Smooth muscle cell (in vitro differentiated cells): ENCODE measurements around the gene CENPVL1. TPM values are rescaled to one million over a fixed set of nuclear protein-coding genes. Genes with fewer than 3 reads are reported as not detected.

ENCODE experiments used
- DNase-seq: peaks from one replicate; lab custom pipeline; 2025; ENCODE audit not compliant: unreplicated experiment; lab: John Stamatoyannopoulos, UW
- H2AFZ ChIP-seq: fragments of 200-600 bp; sonication (generic); 2 replicates; pipeline ENCODE4 v1.6.0; 2016; ENCODE audit warnings: antibody characterized with exemption, low read depth, mild to moderate bottlenecking
- H3F3A ChIP-seq: fragments of 200-600 bp; sonication (generic); 2 replicates; pipeline ENCODE4 v1.6.0; 2017; ENCODE audit warnings: antibody characterized with exemption, low read depth
- H3K27ac ChIP-seq: fragments of 200-600 bp; sonication (generic); 2 replicates; pipeline ENCODE4 v1.5.1; 2016; ENCODE audit warnings: low read depth, mild to moderate bottlenecking
- H3K27me3 ChIP-seq: fragments of 200-600 bp; sonication (generic); 2 replicates; pipeline ENCODE4 v1.6.1; 2016; ENCODE audit warnings: low read depth, mild to moderate bottlenecking
- H3K36me3 ChIP-seq: fragments of 200-600 bp; sonication (generic); 2 replicates; pipeline ENCODE4 v1.5.1; 2016; ENCODE audit warnings: low read depth
- H3K4me1 ChIP-seq: fragments of 200-600 bp; sonication (generic); 2 replicates; pipeline ENCODE4 v1.5.1; 2016; ENCODE audit warnings: low read depth
- H3K4me2 ChIP-seq: fragments of 200-600 bp; sonication (generic); 2 replicates; pipeline ENCODE4 v1.6.0; 2016; ENCODE audit warnings: mild to moderate bottlenecking
- H3K4me3 ChIP-seq: fragments of 200-600 bp; sonication (generic); 2 replicates; pipeline ENCODE4 v1.5.1; 2016; ENCODE audit warnings: mild to moderate bottlenecking
- H3K79me2 ChIP-seq: fragments of 200-600 bp; sonication (generic); 2 replicates; pipeline ENCODE4 v1.6.0; 2016; ENCODE audit warnings: low read depth, mild to moderate bottlenecking
- H3K9ac ChIP-seq: fragments of 200-600 bp; sonication (generic); 2 replicates; pipeline ENCODE4 v1.6.0; 2016; ENCODE audit warnings: low read depth
- H3K9me3 ChIP-seq: fragments of 200-600 bp; sonication (generic); replicated peaks from 2 replicates; pipeline ENCODE4 v1.5.1; 2016; ENCODE audit warnings: low read depth
- H4K20me1 ChIP-seq: fragments of 200-600 bp; sonication (generic); 2 replicates; pipeline ENCODE4 v1.6.0; 2016; ENCODE audit warnings: low read depth
- WGBS: methylation state at CpG from one replicate; pipeline ENCODE4 v1.1.7; 2016; ENCODE audit warnings: low lambda C conversion rate; 5-methylcytosine and 5-hydroxymethylcytosine counted together
- polyA plus RNA-seq: library from polyadenylated mRNA; unstranded; fragments of >200 nt; fragmentation: Nextera tagmentation; extraction: Ambion mirVana; gene quantifications from 2 replicates; pipeline ENCODE4 v1.2.1, GENCODE V29; 2016
- total RNA-seq: library from RNA; depleted of rRNA; stranded (reverse); fragments of >200 nt; gene quantifications from 2 replicates; pipeline ENCODE4 v1.2.3, GENCODE V29; 2014
- TF ChIP-seq, protein P1 (sequence below): fragments of 200-600 bp; sonication (generic); IDR thresholded peaks from 2 replicates; pipeline ENCODE4 v1.5.1; 2017; ENCODE audit warnings: borderline replicate concordance, mild to moderate bottlenecking, antibody characterized with exemption; ENCODE audit not compliant: insufficient read depth, poor library complexity, severe bottlenecking

Gene CENPVL1
- total and polyA plus RNA-seq, 2 experiments from 2014 or later: not detected

DNA sequence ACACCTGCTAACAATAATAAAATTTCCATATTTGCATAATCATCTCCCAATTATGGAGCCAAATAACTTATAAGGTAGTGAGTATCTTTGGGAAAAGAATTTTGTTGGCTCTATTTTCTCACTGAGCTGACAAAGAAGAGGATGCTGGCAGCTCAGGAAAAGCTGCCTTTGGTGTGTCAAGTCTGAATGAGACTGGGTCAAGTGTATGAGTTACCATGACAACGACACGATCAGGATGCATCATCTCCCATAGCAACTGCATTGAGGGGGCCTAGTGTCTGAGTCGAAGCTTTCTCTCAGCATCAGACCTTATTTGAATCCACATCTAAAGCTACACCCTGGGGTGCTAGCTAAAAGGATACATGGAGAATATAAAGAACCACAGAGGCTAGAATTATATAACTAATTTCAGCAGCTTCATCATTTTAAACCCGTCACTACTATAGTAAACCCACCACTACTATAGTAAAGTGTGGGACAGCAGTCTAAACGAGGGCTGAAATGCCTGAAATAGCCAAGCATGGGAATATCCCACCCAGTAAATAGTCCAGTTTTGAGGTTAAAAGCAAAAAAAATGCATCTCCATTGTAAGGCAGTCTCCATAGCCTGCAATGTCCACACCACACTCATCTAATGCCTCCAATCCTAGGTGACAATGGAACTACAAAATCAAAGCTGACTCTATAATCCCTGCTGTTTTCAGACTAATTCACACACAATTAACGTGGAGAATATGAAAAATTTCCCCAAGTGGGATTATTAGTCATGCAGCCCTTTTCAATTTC lies 48.9 kb downstream of the CENPVL1 start:
- Histone ChIP-seq H3K36me3 (no peaks in the 10 kb centered on the region), H3K27me3 (no peaks in the 10 kb centered on the region), H3F3A (no peaks in the 10 kb centered on the region), H3K79me2 (no peaks in the 10 kb centered on the region), H4K20me1 (no peaks in the 10 kb centered on the region), H3K4me2 (no peak overlapping the region), H3K27ac (no peak overlapping the region), H3K4me1 (no peaks in the 10 kb centered on the region), H3K9me3 (no peaks in the 10 kb centered on the region), H2AFZ (no peak overlapping the region), H3K4me3 (no peak overlapping the region), H3K9ac (no peak overlapping the region)
- WGBS: 70% methylated on average over 6 of the region's 6 CpGs
- no peak for DNase-seq
- TF ChIP-seq, protein P1, sequence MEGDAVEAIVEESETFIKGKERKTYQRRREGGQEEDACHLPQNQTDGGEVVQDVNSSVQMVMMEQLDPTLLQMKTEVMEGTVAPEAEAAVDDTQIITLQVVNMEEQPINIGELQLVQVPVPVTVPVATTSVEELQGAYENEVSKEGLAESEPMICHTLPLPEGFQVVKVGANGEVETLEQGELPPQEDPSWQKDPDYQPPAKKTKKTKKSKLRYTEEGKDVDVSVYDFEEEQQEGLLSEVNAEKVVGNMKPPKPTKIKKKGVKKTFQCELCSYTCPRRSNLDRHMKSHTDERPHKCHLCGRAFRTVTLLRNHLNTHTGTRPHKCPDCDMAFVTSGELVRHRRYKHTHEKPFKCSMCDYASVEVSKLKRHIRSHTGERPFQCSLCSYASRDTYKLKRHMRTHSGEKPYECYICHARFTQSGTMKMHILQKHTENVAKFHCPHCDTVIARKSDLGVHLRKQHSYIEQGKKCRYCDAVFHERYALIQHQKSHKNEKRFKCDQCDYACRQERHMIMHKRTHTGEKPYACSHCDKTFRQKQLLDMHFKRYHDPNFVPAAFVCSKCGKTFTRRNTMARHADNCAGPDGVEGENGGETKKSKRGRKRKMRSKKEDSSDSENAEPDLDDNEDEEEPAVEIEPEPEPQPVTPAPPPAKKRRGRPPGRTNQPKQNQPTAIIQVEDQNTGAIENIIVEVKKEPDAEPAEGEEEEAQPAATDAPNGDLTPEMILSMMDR: no peak

DNA sequence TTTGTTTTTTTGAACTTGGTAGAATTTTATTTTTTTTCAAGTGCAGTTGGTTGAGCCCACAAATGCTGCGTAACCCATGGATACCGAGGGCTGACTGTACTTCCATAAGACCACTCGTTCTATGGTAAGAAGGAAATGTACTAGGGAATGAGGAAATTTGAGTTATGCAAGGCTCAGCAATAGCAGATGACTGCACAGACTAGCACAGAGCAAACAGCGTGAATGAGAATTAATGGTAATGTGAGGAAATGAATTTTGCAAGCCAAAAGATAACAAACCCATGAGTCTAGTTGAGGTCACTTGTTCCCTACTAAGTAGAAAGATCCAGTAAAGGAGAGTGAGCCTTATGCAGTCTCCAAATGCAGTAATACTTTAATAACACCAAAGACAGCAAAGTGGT lies 50.3 kb downstream of the CENPVL1 start:
- H3K9ac ChIP-seq: no peak overlapping the region
- H3K36me3 ChIP-seq: no peaks in the 10 kb centered on the region
- no peaks in the 10 kb centered on the region for H3K9me3 ChIP-seq
- TF ChIP-seq, protein P1: no peak
- no peak overlapping the region for H2AFZ ChIP-seq
- H3K4me1 ChIP-seq: no peaks in the 10 kb centered on the region
- no peak for DNase-seq
- no peaks in the 10 kb centered on the region for H4K20me1 ChIP-seq
- H3K27ac ChIP-seq: no peak overlapping the region
- H3K4me2 ChIP-seq: no peak overlapping the region
- no peaks in the 10 kb centered on the region for H3F3A ChIP-seq
- H3K27me3 ChIP-seq: no peaks in the 10 kb centered on the region
- H3K79me2 ChIP-seq: no peaks in the 10 kb centered on the region
- WGBS: 71% methylated on average over 4 of the region's 4 CpGs
- no peak overlapping the region for H3K4me3 ChIP-seq

Other genes starting within 250 kb of the CENPVL1 start
- gene NUDT11, start 213.9 kb upstream of the CENPVL1 start, total RNA-seq: 8.2 and 11.0 TPM in 2 replicates
- gene NUDT11, start 213.9 kb upstream of the CENPVL1 start, polyA plus RNA-seq: 2.9 and 7.6 TPM in 2 replicates
- 0.09 and 0.18 TPM in 2 replicates for gene CENPVL3, start 91.6 kb upstream of the CENPVL1 start, total RNA-seq
- 0.26 TPM in 1 of 2 replicates, not detected in the other for gene CENPVL3, start 91.6 kb upstream of the CENPVL1 start, polyA plus RNA-seq
- gene CENPVL2, start 27.7 kb upstream of the CENPVL1 start, total RNA-seq: not detected in 2 replicates
- gene CENPVL2, start 27.7 kb upstream of the CENPVL1 start, polyA plus RNA-seq: not detected in 2 replicates
- gene GSPT2, start 32.9 kb downstream of the CENPVL1 start, total RNA-seq: 6.9 and 10.8 TPM in 2 replicates
- 7.7 and 9.1 TPM in 2 replicates for gene GSPT2, start 32.9 kb downstream of the CENPVL1 start, polyA plus RNA-seq
- gene MAGED1, start 183.1 kb downstream of the CENPVL1 start, total RNA-seq: 409 and 422 TPM in 2 replicates
- gene MAGED1, start 183.1 kb downstream of the CENPVL1 start, polyA plus RNA-seq: 506 and 614 TPM in 2 replicates